Measurements from ENCODE around the gene EEF1G. TPM values are rescaled to one million over a fixed set of nuclear protein-coding genes. Genes with fewer than 3 reads are reported as not detected.

EEF1G gene
- total and polyA plus RNA-seq, 2 of the 13 experiments (the other 11 are each of a cell fraction or from before 2014, with no cell fraction given), result 1,787 to 2,144 TPM

DNA sequence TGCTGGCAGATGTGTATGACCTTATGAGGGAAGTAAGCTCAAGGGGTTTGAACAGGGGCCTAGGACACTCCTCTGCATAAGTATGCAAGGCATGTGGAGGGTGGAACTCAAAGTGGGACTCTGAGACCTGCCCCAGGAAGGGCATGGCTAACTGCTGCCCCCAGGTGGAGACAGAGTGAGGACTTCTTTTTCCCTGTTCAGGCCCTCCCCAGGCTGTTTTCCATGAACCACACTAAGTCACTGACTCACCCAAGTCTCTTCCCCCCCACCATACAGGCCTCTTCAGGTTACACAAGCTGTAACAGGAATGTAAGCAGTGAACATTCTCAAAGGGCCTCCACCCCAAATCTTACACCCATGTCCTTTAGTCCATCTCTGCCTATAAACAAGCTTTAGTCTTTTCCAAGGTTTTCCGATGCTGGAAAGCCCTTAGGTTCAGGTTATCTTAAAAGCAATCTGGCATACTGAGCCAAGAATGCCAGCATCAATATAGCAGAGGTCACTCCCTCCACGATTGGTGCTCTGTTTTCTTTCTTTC, 13.1 kb downstream of the EEF1G start (continued):
- TF ChIP-seq MBNL3 (CRISPR knock-in tag; conservative IDR thresholded peaks at IDR 0.05) (no peak), MXD4 (CRISPR knock-in tag; IDR thresholded peaks at IDR 0.05) (peak; percentile 61; the same call in 1 of the 2 replicates), RFXAP (CRISPR knock-in tag; IDR thresholded peaks at IDR 0.05; ENCODE audit: borderline replicate concordance) (no peak), XRCC5 (optimal IDR thresholded peaks at IDR 0.05; ENCODE audit: low read length) (peak; percentile 86), HDAC2 (CRISPR knock-in tag; IDR thresholded peaks at IDR 0.05) (peak; percentile 48; the same call in 1 of the 2 replicates), STAG1 (CRISPR knock-in tag; IDR thresholded peaks at IDR 0.05) (peak; percentile 93), SOX5 (CRISPR knock-in tag; IDR thresholded peaks at IDR 0.05; ENCODE audit: borderline replicate concordance) (peak; percentile 19; the same call in 1 of the 2 replicates), MBD4 (IDR thresholded peaks at IDR 0.05; ENCODE audit: borderline replicate concordance, low read length) (no peak), FOXM1 (CRISPR knock-in tag; IDR thresholded peaks at IDR 0.05) (no peak), ZNF484 (CRISPR knock-in tag; IDR thresholded peaks at IDR 0.05; ENCODE audit: borderline replicate concordance, low read depth) (no peak), ERF (CRISPR knock-in tag; IDR thresholded peaks at IDR 0.05) (peak; percentile 51; the same call in 1 of the 2 replicates)
- TF ChIP-seq, protein P1, sequence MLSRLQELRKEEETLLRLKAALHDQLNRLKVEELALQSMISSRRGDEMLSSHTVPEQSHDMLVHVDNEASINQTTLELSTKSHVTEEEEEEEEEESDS (CRISPR knock-in tag; IDR thresholded peaks at IDR 0.05; ENCODE audit: borderline replicate concordance), result no peak
- TF ChIP-seq, protein P2, sequence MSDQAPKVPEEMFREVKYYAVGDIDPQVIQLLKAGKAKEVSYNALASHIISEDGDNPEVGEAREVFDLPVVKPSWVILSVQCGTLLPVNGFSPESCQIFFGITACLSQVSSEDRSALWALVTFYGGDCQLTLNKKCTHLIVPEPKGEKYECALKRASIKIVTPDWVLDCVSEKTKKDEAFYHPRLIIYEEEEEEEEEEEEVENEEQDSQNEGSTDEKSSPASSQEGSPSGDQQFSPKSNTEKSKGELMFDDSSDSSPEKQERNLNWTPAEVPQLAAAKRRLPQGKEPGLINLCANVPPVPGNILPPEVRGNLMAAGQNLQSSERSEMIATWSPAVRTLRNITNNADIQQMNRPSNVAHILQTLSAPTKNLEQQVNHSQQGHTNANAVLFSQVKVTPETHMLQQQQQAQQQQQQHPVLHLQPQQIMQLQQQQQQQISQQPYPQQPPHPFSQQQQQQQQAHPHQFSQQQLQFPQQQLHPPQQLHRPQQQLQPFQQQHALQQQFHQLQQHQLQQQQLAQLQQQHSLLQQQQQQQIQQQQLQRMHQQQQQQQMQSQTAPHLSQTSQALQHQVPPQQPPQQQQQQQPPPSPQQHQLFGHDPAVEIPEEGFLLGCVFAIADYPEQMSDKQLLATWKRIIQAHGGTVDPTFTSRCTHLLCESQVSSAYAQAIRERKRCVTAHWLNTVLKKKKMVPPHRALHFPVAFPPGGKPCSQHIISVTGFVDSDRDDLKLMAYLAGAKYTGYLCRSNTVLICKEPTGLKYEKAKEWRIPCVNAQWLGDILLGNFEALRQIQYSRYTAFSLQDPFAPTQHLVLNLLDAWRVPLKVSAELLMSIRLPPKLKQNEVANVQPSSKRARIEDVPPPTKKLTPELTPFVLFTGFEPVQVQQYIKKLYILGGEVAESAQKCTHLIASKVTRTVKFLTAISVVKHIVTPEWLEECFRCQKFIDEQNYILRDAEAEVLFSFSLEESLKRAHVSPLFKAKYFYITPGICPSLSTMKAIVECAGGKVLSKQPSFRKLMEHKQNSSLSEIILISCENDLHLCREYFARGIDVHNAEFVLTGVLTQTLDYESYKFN (CRISPR knock-in tag; conservative IDR thresholded peaks at IDR 0.05), result 0 out of 2 replicates have a peak, but pooled peaks have one; percentile 36
- TF ChIP-seq, protein P3, sequence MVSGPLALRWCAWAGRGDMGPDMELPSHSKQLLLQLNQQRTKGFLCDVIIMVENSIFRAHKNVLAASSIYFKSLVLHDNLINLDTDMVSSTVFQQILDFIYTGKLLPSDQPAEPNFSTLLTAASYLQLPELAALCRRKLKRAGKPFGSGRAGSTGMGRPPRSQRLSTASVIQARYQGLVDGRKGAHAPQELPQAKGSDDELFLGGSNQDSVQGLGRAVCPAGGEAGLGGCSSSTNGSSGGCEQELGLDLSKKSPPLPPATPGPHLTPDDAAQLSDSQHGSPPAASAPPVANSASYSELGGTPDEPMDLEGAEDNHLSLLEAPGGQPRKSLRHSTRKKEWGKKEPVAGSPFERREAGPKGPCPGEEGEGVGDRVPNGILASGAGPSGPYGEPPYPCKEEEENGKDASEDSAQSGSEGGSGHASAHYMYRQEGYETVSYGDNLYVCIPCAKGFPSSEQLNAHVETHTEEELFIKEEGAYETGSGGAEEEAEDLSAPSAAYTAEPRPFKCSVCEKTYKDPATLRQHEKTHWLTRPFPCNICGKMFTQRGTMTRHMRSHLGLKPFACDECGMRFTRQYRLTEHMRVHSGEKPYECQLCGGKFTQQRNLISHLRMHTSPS (CRISPR knock-in tag; IDR thresholded peaks at IDR 0.05; ENCODE audit: low read depth), result peak; percentile 26; the same call in 1 of the 2 replicates
- TF ChIP-seq, protein P4, sequence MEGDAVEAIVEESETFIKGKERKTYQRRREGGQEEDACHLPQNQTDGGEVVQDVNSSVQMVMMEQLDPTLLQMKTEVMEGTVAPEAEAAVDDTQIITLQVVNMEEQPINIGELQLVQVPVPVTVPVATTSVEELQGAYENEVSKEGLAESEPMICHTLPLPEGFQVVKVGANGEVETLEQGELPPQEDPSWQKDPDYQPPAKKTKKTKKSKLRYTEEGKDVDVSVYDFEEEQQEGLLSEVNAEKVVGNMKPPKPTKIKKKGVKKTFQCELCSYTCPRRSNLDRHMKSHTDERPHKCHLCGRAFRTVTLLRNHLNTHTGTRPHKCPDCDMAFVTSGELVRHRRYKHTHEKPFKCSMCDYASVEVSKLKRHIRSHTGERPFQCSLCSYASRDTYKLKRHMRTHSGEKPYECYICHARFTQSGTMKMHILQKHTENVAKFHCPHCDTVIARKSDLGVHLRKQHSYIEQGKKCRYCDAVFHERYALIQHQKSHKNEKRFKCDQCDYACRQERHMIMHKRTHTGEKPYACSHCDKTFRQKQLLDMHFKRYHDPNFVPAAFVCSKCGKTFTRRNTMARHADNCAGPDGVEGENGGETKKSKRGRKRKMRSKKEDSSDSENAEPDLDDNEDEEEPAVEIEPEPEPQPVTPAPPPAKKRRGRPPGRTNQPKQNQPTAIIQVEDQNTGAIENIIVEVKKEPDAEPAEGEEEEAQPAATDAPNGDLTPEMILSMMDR (CRISPR knock-in tag; IDR thresholded peaks at IDR 0.05), result peak; percentile 95
- TF ChIP-seq, protein P5, sequence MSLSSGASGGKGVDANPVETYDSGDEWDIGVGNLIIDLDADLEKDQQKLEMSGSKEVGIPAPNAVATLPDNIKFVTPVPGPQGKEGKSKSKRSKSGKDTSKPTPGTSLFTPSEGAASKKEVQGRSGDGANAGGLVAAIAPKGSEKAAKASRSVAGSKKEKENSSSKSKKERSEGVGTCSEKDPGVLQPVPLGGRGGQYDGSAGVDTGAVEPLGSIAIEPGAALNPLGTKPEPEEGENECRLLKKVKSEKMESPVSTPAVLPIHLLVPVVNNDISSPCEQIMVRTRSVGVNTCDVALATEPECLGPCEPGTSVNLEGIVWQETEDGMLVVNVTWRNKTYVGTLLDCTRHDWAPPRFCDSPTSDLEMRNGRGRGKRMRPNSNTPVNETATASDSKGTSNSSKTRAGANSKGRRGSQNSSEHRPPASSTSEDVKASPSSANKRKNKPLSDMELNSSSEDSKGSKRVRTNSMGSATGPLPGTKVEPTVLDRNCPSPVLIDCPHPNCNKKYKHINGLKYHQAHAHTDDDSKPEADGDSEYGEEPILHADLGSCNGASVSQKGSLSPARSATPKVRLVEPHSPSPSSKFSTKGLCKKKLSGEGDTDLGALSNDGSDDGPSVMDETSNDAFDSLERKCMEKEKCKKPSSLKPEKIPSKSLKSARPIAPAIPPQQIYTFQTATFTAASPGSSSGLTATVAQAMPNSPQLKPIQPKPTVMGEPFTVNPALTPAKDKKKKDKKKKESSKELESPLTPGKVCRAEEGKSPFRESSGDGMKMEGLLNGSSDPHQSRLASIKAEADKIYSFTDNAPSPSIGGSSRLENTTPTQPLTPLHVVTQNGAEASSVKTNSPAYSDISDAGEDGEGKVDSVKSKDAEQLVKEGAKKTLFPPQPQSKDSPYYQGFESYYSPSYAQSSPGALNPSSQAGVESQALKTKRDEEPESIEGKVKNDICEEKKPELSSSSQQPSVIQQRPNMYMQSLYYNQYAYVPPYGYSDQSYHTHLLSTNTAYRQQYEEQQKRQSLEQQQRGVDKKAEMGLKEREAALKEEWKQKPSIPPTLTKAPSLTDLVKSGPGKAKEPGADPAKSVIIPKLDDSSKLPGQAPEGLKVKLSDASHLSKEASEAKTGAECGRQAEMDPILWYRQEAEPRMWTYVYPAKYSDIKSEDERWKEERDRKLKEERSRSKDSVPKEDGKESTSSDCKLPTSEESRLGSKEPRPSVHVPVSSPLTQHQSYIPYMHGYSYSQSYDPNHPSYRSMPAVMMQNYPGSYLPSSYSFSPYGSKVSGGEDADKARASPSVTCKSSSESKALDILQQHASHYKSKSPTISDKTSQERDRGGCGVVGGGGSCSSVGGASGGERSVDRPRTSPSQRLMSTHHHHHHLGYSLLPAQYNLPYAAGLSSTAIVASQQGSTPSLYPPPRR (CRISPR knock-in tag; IDR thresholded peaks at IDR 0.05; ENCODE audit: borderline replicate concordance), result peak; percentile 36; the same call in 1 of the 2 replicates

Measured in HepG2 (cell line).